Measurements from ENCODE around the gene ABI3BP.

The ABI3BP gene

DNA sequence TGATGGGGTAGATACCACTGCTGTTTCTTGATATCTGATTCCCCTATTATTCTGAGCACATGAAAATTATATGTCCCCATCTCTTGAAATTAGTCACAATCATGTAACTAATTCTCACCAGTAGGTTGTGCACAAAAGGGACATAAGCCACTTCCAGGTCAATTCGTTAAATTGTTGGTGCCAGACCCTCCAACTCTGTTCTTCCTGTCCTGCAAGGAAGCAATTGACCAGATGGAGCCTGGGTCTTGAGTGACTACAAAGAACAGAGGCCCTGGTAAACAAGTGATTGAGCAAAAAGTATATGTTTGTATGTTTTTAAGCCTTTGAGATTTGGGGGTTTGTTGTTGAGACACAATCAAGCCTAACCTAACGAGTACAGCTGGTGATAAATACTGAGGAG, 36.9 kb downstream of the ABI3BP start:
- H3K4me2 ChIP-seq (ENCODE audit: low read length), result no peak overlapping the region
- no peak overlapping the region for H3K23ac ChIP-seq (ENCODE audit: low read length)
- no peaks in the 10 kb centered on the region for H3K79me1 ChIP-seq (ENCODE audit: low read length)
- H3K4me3 ChIP-seq (ENCODE audit: low read depth, low read length), result no peak overlapping the region
- no CpG with 5 or more reads among the region's 2 CpGs for WGBS (ENCODE audit: extremely low coverage, insufficient coverage, insufficient read length)
- H3K9ac ChIP-seq (ENCODE audit: low read length), result no peak overlapping the region
- no peaks in the 10 kb centered on the region for H3K36me3 ChIP-seq (ENCODE audit: control insufficient read depth in 1 of 2, insufficient read depth in 2 of 2, low read length in 2 of 2)
- no peak overlapping the region for H2AFZ ChIP-seq (ENCODE audit: insufficient read depth, low read length, poor library complexity)
- H2BK5ac ChIP-seq (ENCODE audit: low read depth, low read length, poor library complexity), result no peak overlapping the region
- no peak overlapping the region for H3K14ac ChIP-seq (ENCODE audit: low read length)
- H4K91ac ChIP-seq (ENCODE audit: low read depth, low read length), result no peak overlapping the region
- H3K4ac ChIP-seq (ENCODE audit: low read depth, low read length), result no peak overlapping the region
- no peaks in the 10 kb centered on the region for H3K27me3 ChIP-seq (ENCODE audit: insufficient read depth, low read length)
- no peak overlapping the region for H2AK5ac ChIP-seq (ENCODE audit: low read length)
- H4K8ac ChIP-seq (ENCODE audit: low read depth, low read length), result no peak overlapping the region
- H3K27ac ChIP-seq (ENCODE audit: low read depth, low read length), result no peak overlapping the region
- no peak overlapping the region for H3K18ac ChIP-seq (ENCODE audit: low read length)
- H3K79me2 ChIP-seq (ENCODE audit: control insufficient read depth, insufficient read depth, low read length, poor library complexity), result no peaks in the 10 kb centered on the region
- no peak overlapping the region for H2BK12ac ChIP-seq (ENCODE audit: low read length)
- DNase-seq, result no peak
- no peaks in the 10 kb centered on the region for H3K9me3 ChIP-seq (ENCODE audit: insufficient read depth, low read depth, low read length)
- no peak overlapping the region for H4K12ac ChIP-seq (ENCODE audit: low read depth, low read length)
- no peaks in the 10 kb centered on the region for H3K4me1 ChIP-seq (ENCODE audit: control insufficient read depth in 1 of 2, insufficient read depth in 2 of 2, low read length in 2 of 2)
- no peak overlapping the region for H2BK120ac ChIP-seq (ENCODE audit: insufficient read depth, low read length, poor library complexity)

DNA sequence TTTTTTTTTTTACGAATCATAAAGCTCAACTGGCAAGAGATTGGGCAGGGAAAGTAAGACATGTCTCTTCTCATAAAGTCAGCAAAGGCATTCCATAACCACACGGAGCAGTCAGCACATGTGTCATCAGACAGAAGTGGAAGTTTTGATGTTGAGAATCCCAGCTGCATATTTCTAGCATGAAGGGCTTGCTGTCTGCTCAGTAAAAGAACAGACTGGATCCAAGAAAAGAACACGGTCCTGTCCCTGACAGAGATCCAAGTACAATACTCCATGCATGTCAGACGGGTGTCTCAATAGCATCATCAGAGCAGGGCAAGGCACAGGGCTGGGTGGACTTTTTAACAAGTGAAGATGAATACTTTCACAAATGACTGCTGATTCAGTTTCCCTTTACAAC, 38.2 kb downstream of the ABI3BP start:
- Histone ChIP-seq H2AK5ac (ENCODE audit: low read length) (no peak overlapping the region), H2BK12ac (ENCODE audit: low read length) (no peak overlapping the region), H3K9me3 (ENCODE audit: insufficient read depth, low read depth, low read length) (no peaks in the 10 kb centered on the region), H3K4me1 (ENCODE audit: control insufficient read depth in 1 of 2, insufficient read depth in 2 of 2, low read length in 2 of 2) (no peaks in the 10 kb centered on the region), H3K4ac (ENCODE audit: low read depth, low read length) (no peak overlapping the region), H3K18ac (ENCODE audit: low read length) (no peak overlapping the region), H3K27ac (ENCODE audit: low read depth, low read length) (no peak overlapping the region), H3K14ac (ENCODE audit: low read length) (no peak overlapping the region), H3K9ac (ENCODE audit: low read length) (no peak overlapping the region), H3K79me2 (ENCODE audit: control insufficient read depth, insufficient read depth, low read length, poor library complexity) (no peaks in the 10 kb centered on the region), H4K12ac (ENCODE audit: low read depth, low read length) (no peak overlapping the region), H3K27me3 (ENCODE audit: insufficient read depth, low read length) (no peaks in the 10 kb centered on the region), H4K8ac (ENCODE audit: low read depth, low read length) (no peak overlapping the region), H3K36me3 (ENCODE audit: control insufficient read depth in 1 of 2, insufficient read depth in 2 of 2, low read length in 2 of 2) (no peaks in the 10 kb centered on the region), H3K79me1 (ENCODE audit: low read length) (no peaks in the 10 kb centered on the region), H3K4me3 (ENCODE audit: low read depth, low read length) (no peak overlapping the region), H3K4me2 (ENCODE audit: low read length) (no peak overlapping the region), H2BK5ac (ENCODE audit: low read depth, low read length, poor library complexity) (no peak overlapping the region), H4K91ac (ENCODE audit: low read depth, low read length) (no peak overlapping the region), H2BK120ac (ENCODE audit: insufficient read depth, low read length, poor library complexity) (no peak overlapping the region), H3K23ac (ENCODE audit: low read length) (no peak overlapping the region), H2AFZ (ENCODE audit: insufficient read depth, low read length, poor library complexity) (no peak overlapping the region)
- no CpG with 5 or more reads among the region's 4 CpGs for WGBS (ENCODE audit: extremely low coverage, insufficient coverage, insufficient read length)
- peak; percentile 35 to 44 for DNase-seq

GRCh38 chr3:100954199-100954935, 38.9 kb downstream of the ABI3BP start:
- H3K79me2 ChIP-seq (ENCODE audit: control insufficient read depth, insufficient read depth, low read length, poor library complexity), result no peaks in the 10 kb centered on the region
- WGBS (ENCODE audit: extremely low coverage, insufficient coverage, insufficient read length), result no CpG with 5 or more reads among the region's 3 CpGs
- DNase-seq, result peak in 1 of 2 donors; percentile 26
- H2AK5ac ChIP-seq (ENCODE audit: low read length), result no peak overlapping the region
- H2BK120ac ChIP-seq (ENCODE audit: insufficient read depth, low read length, poor library complexity), result no peak overlapping the region
- no peaks in the 10 kb centered on the region for H3K4me1 ChIP-seq (ENCODE audit: control insufficient read depth in 1 of 2, insufficient read depth in 2 of 2, low read length in 2 of 2)
- H4K8ac ChIP-seq (ENCODE audit: low read depth, low read length), result no peak overlapping the region
- H3K27me3 ChIP-seq (ENCODE audit: insufficient read depth, low read length), result no peaks in the 10 kb centered on the region
- no peak overlapping the region for H3K4ac ChIP-seq (ENCODE audit: low read depth, low read length)
- no peak overlapping the region for H3K23ac ChIP-seq (ENCODE audit: low read length)
- H3K36me3 ChIP-seq (ENCODE audit: control insufficient read depth in 1 of 2, insufficient read depth in 2 of 2, low read length in 2 of 2), result no peaks in the 10 kb centered on the region
- no peak overlapping the region for H3K4me3 ChIP-seq (ENCODE audit: low read depth, low read length)
- no peak overlapping the region for H3K4me2 ChIP-seq (ENCODE audit: low read length)
- H2BK12ac ChIP-seq (ENCODE audit: low read length), result no peak overlapping the region
- no peaks in the 10 kb centered on the region for H3K9me3 ChIP-seq (ENCODE audit: insufficient read depth, low read depth, low read length)
- no peak overlapping the region for H3K27ac ChIP-seq (ENCODE audit: low read depth, low read length)
- H3K14ac ChIP-seq (ENCODE audit: low read length), result no peak overlapping the region
- H3K18ac ChIP-seq (ENCODE audit: low read length), result no peak overlapping the region
- no peak overlapping the region for H4K12ac ChIP-seq (ENCODE audit: low read depth, low read length)
- H4K91ac ChIP-seq (ENCODE audit: low read depth, low read length), result no peak overlapping the region
- no peak overlapping the region for H3K9ac ChIP-seq (ENCODE audit: low read length)
- no peaks in the 10 kb centered on the region for H3K79me1 ChIP-seq (ENCODE audit: low read length)
- no peak overlapping the region for H2AFZ ChIP-seq (ENCODE audit: insufficient read depth, low read length, poor library complexity)
- H2BK5ac ChIP-seq (ENCODE audit: low read depth, low read length, poor library complexity), result no peak overlapping the region

GRCh38 chr3:100953103-100953502, 40.1 kb downstream of the ABI3BP start:
- Histone ChIP-seq H3K18ac (ENCODE audit: low read length) (no peak overlapping the region), H3K4me2 (ENCODE audit: low read length) (no peak overlapping the region), H3K27me3 (ENCODE audit: insufficient read depth, low read length) (no peaks in the 10 kb centered on the region), H3K14ac (ENCODE audit: low read length) (no peak overlapping the region), H3K23ac (ENCODE audit: low read length) (no peak overlapping the region), H3K4me3 (ENCODE audit: low read depth, low read length) (no peak overlapping the region), H2BK5ac (ENCODE audit: low read depth, low read length, poor library complexity) (no peak overlapping the region), H4K91ac (ENCODE audit: low read depth, low read length) (no peak overlapping the region), H2AFZ (ENCODE audit: insufficient read depth, low read length, poor library complexity) (no peak overlapping the region), H3K36me3 (ENCODE audit: control insufficient read depth in 1 of 2, insufficient read depth in 2 of 2, low read length in 2 of 2) (no peaks in the 10 kb centered on the region), H3K9ac (ENCODE audit: low read length) (no peak overlapping the region), H2BK12ac (ENCODE audit: low read length) (no peak overlapping the region), H2AK5ac (ENCODE audit: low read length) (no peak overlapping the region), H3K79me2 (ENCODE audit: control insufficient read depth, insufficient read depth, low read length, poor library complexity) (no peaks in the 10 kb centered on the region), H4K12ac (ENCODE audit: low read depth, low read length) (no peak overlapping the region), H3K4ac (ENCODE audit: low read depth, low read length) (no peak overlapping the region), H3K9me3 (ENCODE audit: insufficient read depth, low read depth, low read length) (no peaks in the 10 kb centered on the region), H3K79me1 (ENCODE audit: low read length) (no peaks in the 10 kb centered on the region), H3K27ac (ENCODE audit: low read depth, low read length) (no peak overlapping the region), H3K4me1 (ENCODE audit: control insufficient read depth in 1 of 2, insufficient read depth in 2 of 2, low read length in 2 of 2) (no peaks in the 10 kb centered on the region), H2BK120ac (ENCODE audit: insufficient read depth, low read length, poor library complexity) (no peak overlapping the region), H4K8ac (ENCODE audit: low read depth, low read length) (no peak overlapping the region)
- 50% methylated on average over 1 of the region's 4 CpGs for WGBS (ENCODE audit: extremely low coverage, insufficient coverage, insufficient read length)
- no peak for DNase-seq

All from trophoblast cell (in vitro differentiated cells and primary cell).